ENCODE results near the gene MAP3K5. TPM values are rescaled to one million over a fixed set of nuclear protein-coding genes. Genes with fewer than 3 reads are reported as not detected.

The MAP3K5 gene
- total RNA-seq, 1 donor from 2014 or later, result 0.02 TPM

GRCh38 chr6:136666041-136666440 lies 126.2 kb downstream of the MAP3K5 start:
- H3K27me3 ChIP-seq, result no peaks in the 10 kb centered on the region
- no peaks in the 10 kb centered on the region for H3K9me3 ChIP-seq (ENCODE audit: low read depth)
- no peak overlapping the region for H3K9ac ChIP-seq
- Mint-ChIP-seq H3K4me1 (no peaks in the 10 kb centered on the region), H3K27ac (no peak overlapping the region), H3K4me3 (no peak overlapping the region), H3K27me3 (ENCODE audit: insufficient read depth, low read depth) (no peaks in the 10 kb centered on the region), H3K36me3 (no peaks in the 10 kb centered on the region), H3K9me3 (no peaks in the 10 kb centered on the region)
- no peak overlapping the region for H3K4me3 ChIP-seq
- H3K36me3 ChIP-seq, result no peaks in the 10 kb centered on the region
- H3K27ac ChIP-seq, result no peak overlapping the region
- no peak overlapping the region for H2AFZ ChIP-seq (replicated peaks)
- no peaks in the 10 kb centered on the region for H3K79me2 ChIP-seq (ENCODE audit: low read depth)
- no peaks in the 10 kb centered on the region for H3K4me1 ChIP-seq
- no peaks in the 10 kb centered on the region for H3F3A ChIP-seq (ENCODE audit: low read depth)
- H4K20me1 ChIP-seq (ENCODE audit: low read depth), result no peaks in the 10 kb centered on the region
- DNase-seq (ENCODE audit: low spot score), result no peak
- TF ChIP-seq EZH2 (IDR thresholded peaks at IDR 0.05) (no peak), EZH2phosphoT487 (IDR thresholded peaks at IDR 0.05) (no peak), CTCF (IDR thresholded peaks at IDR 0.05) (no peak)
- H3K4me2 ChIP-seq, result no peak overlapping the region

GRCh38 chr6:136662347-136663237 lies 129.7 kb downstream of the MAP3K5 start:
- Histone ChIP-seq H3K9me3 (ENCODE audit: low read depth) (no peaks in the 10 kb centered on the region), H4K20me1 (ENCODE audit: low read depth) (no peaks in the 10 kb centered on the region), H3K4me1 (no peaks in the 10 kb centered on the region), H3K4me3 (no peak overlapping the region), H3K27ac (no peak overlapping the region), H3K9ac (no peak overlapping the region), H3K36me3 (no peaks in the 10 kb centered on the region), H3K27me3 (no peaks in the 10 kb centered on the region), H3F3A (ENCODE audit: low read depth) (no peaks in the 10 kb centered on the region), H3K79me2 (ENCODE audit: low read depth) (no peaks in the 10 kb centered on the region), H2AFZ (replicated peaks) (no peak overlapping the region), H3K4me2 (no peak overlapping the region)
- Mint-ChIP-seq H3K27me3 (ENCODE audit: insufficient read depth, low read depth) (no peaks in the 10 kb centered on the region), H3K36me3 (no peaks in the 10 kb centered on the region), H3K4me3 (no peak overlapping the region), H3K27ac (no peak overlapping the region), H3K4me1 (no peaks in the 10 kb centered on the region), H3K9me3 (no peaks in the 10 kb centered on the region)
- TF ChIP-seq EZH2phosphoT487 (IDR thresholded peaks at IDR 0.05) (no peak), CTCF (IDR thresholded peaks at IDR 0.05) (no peak), EZH2 (IDR thresholded peaks at IDR 0.05) (no peak)
- no peak for DNase-seq (ENCODE audit: low spot score)

GRCh38 chr6:136660727-136661126 lies 131.6 kb downstream of the MAP3K5 start:
- Mint-ChIP-seq H3K9me3 (no peaks in the 10 kb centered on the region), H3K36me3 (no peaks in the 10 kb centered on the region), H3K27me3 (ENCODE audit: insufficient read depth, low read depth) (no peaks in the 10 kb centered on the region), H3K27ac (no peak overlapping the region), H3K4me3 (no peak overlapping the region), H3K4me1 (no peaks in the 10 kb centered on the region)
- no peak overlapping the region for H2AFZ ChIP-seq (replicated peaks)
- H3K9me3 ChIP-seq (ENCODE audit: low read depth), result no peaks in the 10 kb centered on the region
- H4K20me1 ChIP-seq (ENCODE audit: low read depth), result no peaks in the 10 kb centered on the region
- DNase-seq (ENCODE audit: low spot score), result no peak
- H3K27ac ChIP-seq, result no peak overlapping the region
- H3K9ac ChIP-seq, result no peak overlapping the region
- H3F3A ChIP-seq (ENCODE audit: low read depth), result no peaks in the 10 kb centered on the region
- no peaks in the 10 kb centered on the region for H3K27me3 ChIP-seq
- no peaks in the 10 kb centered on the region for H3K4me1 ChIP-seq
- TF ChIP-seq EZH2 (IDR thresholded peaks at IDR 0.05) (no peak), CTCF (IDR thresholded peaks at IDR 0.05) (no peak), EZH2phosphoT487 (IDR thresholded peaks at IDR 0.05) (no peak)
- no peaks in the 10 kb centered on the region for H3K79me2 ChIP-seq (ENCODE audit: low read depth)
- H3K4me3 ChIP-seq, result no peak overlapping the region
- no peak overlapping the region for H3K4me2 ChIP-seq
- no peaks in the 10 kb centered on the region for H3K36me3 ChIP-seq
